ENCODE data around the gene KRTAP3-2. TPM values are rescaled to one million over a fixed set of nuclear protein-coding genes. Genes with fewer than 3 reads are reported as not detected.
"Not testable (repeated sequence)": the region's sequence is repeated elsewhere in the genome, so short reads cannot be mapped to it uniquely, and the experiment has no call there.

The KRTAP3-2 gene
- total RNA-seq, result not detected

- H3K27ac Mint-ChIP-seq; DNase-seq; H3K4me1 Mint-ChIP-seq; H3K9me3 Mint-ChIP-seq; CTCF ChIA-PET; H3K4me3 Mint-ChIP-seq; POLR2A ChIA-PET; H3K36me3 Mint-ChIP-seq (ENCODE audit: low read depth): not testable (repeated sequence)
- peaks cover 29% of the 10 kb centered on the region for H3K27me3 Mint-ChIP-seq
Observed at GRCh38 chr17:40999563-40999962, at the start of gene KRTAP3-2. Gene KRTAP3-2 (minus strand): TSS chr17:40999906. CDS start chr17:40999853, 53 bp downstream.

DNA sequence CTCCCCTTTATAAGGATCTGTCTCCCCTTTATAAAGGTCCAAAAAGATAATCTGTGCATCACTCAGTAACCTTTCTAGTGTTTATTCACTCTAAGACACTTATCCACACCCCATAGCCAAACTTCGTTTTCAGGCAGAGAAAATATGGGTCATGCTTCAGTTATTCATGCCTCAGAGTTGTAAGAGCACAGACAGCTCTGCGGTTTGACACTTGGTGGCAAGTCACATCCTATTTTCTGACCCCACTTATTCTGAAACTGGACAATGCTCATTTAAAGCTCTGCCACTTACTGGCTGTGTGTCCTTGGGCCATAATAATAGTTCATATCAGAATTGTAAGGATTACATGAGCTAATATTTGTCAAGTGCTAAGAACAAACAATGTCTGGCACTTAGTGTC lies 49.4 kb upstream of the KRTAP3-2 start:
- H3K27ac Mint-ChIP-seq, result no peak overlapping the region
- peaks cover 26% of the 10 kb centered on the region for H3K27me3 Mint-ChIP-seq
- CTCF ChIA-PET, result no interaction called here
- no peaks in the 10 kb centered on the region for H3K4me1 Mint-ChIP-seq
- H3K9me3 Mint-ChIP-seq, result no peaks in the 10 kb centered on the region
- POLR2A ChIA-PET, result no interaction called here
- no peak for DNase-seq
- no peak overlapping the region for H3K4me3 Mint-ChIP-seq
- H3K36me3 Mint-ChIP-seq (ENCODE audit: low read depth), result no peaks in the 10 kb centered on the region

DNA sequence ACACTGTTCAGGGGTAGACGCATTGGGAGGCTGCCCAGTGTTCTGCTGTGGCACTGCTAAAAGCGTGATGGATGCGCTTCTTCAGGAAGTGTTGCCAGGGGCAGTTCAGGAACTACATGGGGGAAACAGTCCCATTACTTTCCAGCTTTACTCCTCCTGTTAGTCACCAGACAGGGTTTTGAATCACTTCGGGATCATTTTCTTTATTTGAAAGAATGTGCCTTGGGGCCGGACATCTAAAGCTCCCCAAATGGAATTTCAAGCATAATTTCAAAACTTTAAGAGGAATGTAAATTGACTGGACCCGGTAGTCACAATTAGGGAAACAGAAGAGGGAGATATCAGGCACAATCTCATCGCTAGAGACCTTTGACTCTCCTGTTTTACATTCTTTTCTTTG lies 48.7 kb upstream of the KRTAP3-2 start:
- Mint-ChIP-seq H3K27me3 (peaks cover 24% of the 10 kb centered on the region), H3K4me3 (no peak overlapping the region), H3K27ac (no peak overlapping the region), H3K9me3 (no peaks in the 10 kb centered on the region), H3K36me3 (ENCODE audit: low read depth) (no peaks in the 10 kb centered on the region), H3K4me1 (no peaks in the 10 kb centered on the region)
- POLR2A ChIA-PET, result no interaction called here
- no peak for DNase-seq
- CTCF ChIA-PET, result interaction anchor here (1.5 kb wide), 1 partner anchor 23 kb away, joined by 3 read pairs; no protein-coding TSS in a partner anchor

DNA sequence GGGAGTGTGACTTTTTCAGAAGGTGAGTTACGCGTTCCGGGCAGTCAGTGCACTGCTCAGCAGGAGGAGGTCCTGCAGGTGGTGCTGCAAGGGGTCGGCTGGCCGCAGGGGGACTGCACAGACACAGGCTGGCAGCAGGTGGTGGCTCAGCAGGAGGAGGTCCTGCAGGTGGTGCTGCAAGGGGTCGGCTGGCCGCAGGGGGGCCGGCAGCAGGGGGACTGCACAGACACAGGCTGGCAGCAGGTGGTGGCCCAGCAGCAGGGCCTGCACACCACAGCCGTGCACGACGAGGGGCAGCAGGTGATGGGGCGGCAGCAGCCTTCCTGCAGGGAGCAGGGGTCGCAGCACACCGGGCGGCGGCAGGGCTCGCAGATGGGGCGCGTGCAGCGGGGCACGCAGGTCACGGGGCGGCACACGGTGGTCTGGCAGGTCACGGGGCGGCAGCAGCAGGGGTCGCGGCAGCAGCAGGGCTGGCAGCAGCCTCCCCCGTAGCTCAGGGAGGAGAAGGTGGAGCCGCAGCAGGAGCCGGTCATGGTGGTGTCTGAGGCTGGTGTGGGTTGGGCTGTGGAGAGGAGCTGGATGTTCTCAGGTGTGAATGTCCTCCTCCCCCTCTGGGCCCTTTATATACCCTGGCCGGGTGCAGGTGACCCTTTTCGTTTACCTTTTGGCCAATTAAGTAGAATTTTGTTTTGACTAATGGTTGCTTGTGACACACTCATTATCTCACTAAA lies 47.2 kb upstream of the KRTAP3-2 start, which contains the start of gene KRTAP2-1:
Gene KRTAP2-1 (minus strand): TSS at position 582 of the 731 bp plus-strand sequence. CDS start 49 bp downstream, at position 533.
- H3K9me3 Mint-ChIP-seq; H3K4me1 Mint-ChIP-seq; H3K36me3 Mint-ChIP-seq (ENCODE audit: low read depth); CTCF ChIA-PET; DNase-seq; H3K4me3 Mint-ChIP-seq; POLR2A ChIA-PET; H3K27ac Mint-ChIP-seq: not testable (repeated sequence)
- peaks cover 15% of the 10 kb centered on the region for H3K27me3 Mint-ChIP-seq

DNA sequence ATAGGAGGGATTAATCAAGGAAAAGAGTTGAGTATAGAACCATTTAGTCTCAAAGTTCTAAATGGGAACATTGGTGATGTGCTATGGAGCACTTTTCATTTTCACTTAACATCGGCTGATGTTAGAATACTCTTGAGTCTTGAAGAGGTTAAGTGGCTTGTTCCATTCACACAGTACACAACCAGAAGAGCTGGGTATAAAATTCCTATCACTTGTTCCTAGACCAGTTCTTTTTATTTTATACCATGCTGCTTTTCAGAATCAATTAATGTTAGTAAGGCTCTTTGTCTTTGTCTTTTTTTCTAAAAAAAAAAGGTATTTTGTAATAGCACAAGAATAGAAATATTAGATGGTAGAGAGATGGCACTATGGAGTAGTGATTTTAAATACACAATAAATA lies 43.2 kb upstream of the KRTAP3-2 start:
- H3K4me3 Mint-ChIP-seq, result no peak overlapping the region
- H3K9me3 Mint-ChIP-seq, result peaks cover 4% of the 10 kb centered on the region
- POLR2A ChIA-PET, result no interaction called here
- peaks cover 22% of the 10 kb centered on the region for H3K27me3 Mint-ChIP-seq
- H3K27ac Mint-ChIP-seq, result no peak overlapping the region
- H3K36me3 Mint-ChIP-seq (ENCODE audit: low read depth), result no peaks in the 10 kb centered on the region
- DNase-seq, result no peak
- H3K4me1 Mint-ChIP-seq, result no peaks in the 10 kb centered on the region
- CTCF ChIA-PET, result no interaction called here

DNA sequence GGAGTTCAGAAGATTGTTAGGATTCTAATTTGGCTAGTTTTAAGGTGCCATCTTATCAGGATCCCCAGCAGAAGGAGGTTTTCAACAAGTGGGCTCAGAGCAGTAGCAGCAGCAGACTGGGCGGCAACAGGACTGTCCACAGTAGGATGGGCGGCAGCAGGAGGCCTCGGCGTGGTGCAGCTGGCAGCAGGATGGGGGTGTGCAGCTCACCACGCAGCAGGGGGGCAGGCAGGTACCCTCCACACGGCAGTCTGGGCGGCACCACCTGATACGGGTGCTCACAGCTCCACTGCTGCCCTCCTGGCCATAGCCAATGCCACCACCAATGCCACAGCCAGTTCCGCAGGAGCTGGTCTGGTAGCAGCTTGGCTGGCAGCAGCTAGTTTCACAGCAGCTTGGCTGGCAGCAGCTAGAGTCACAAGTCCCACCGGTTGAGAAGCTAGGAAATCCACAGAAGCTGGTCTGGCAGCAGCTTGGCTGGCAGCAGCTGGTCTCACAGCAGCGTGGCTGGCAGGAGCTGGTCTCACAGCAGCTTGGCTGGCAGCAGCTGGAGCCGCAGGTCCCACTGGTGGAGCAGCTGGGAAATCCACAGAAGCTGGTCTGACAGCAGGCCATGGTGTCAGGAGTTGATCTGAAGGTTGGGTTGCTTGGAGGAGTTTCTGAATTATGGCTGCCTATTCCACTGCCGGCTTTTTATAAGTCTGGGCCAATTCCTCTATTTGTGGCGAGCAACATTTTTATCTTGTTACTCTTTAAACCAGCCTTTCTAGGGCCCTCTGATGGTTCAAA lies 41.3 kb upstream of the KRTAP3-2 start, which contains the start of gene KRTAP1-1:
Gene KRTAP1-1 (minus strand): TSS at position 668 of the 789 bp plus-strand sequence. CDS start 53 bp downstream, at position 615.
- CTCF ChIA-PET; H3K27ac Mint-ChIP-seq; DNase-seq; H3K9me3 Mint-ChIP-seq; POLR2A ChIA-PET; H3K4me3 Mint-ChIP-seq; H3K4me1 Mint-ChIP-seq; H3K36me3 Mint-ChIP-seq (ENCODE audit: low read depth): not testable (repeated sequence)
- H3K27me3 Mint-ChIP-seq, result peaks cover 20% of the 10 kb centered on the region

GRCh38 chr17:41037853-41038350 lies 38.2 kb upstream of the KRTAP3-2 start:
- DNase-seq, result no peak
- H3K9me3 Mint-ChIP-seq, result peaks cover 4% of the 10 kb centered on the region
- peaks cover 14% of the 10 kb centered on the region for H3K27me3 Mint-ChIP-seq
- CTCF ChIA-PET, result no interaction called here
- H3K27ac Mint-ChIP-seq, result no peak overlapping the region
- POLR2A ChIA-PET, result no interaction called here
- no peaks in the 10 kb centered on the region for H3K36me3 Mint-ChIP-seq (ENCODE audit: low read depth)
- no peak overlapping the region for H3K4me3 Mint-ChIP-seq
- H3K4me1 Mint-ChIP-seq, result no peaks in the 10 kb centered on the region

DNA sequence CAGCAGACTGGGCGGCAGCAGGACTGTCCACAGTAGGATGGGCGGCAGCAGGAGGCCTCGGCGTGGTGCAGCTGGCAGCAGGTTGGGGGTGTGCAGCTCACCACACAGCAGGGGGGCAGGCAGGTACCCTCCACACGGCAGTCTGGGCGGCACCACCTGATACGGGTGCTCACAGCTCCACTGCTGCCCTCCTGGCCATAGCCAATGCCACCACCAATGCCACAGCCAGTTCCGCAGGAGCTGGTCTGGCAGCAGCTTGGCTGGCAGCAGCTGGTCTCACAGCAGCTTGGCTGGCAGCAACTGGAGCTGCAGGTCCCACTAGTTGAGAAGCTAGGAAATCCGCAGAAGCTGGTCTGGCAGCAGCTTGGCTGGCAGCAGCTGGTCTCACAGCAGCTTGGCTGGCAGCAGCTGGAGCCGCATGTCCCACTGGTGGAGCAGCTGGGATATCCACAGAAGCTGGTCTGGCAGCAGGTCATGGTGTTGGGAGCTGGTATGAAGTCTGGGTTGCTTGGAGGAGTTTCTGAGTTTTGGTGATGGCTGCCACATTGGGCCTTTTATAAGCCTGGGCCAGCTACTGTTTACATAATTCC lies 34.7 kb upstream of the KRTAP3-2 start, which contains the start of gene KRTAP1-3:
Gene KRTAP1-3 (minus strand): TSS at position 529 of the 590 bp plus-strand sequence. CDS start 53 bp downstream, at position 476.
- H3K27ac Mint-ChIP-seq; H3K4me1 Mint-ChIP-seq; CTCF ChIA-PET; POLR2A ChIA-PET; H3K36me3 Mint-ChIP-seq (ENCODE audit: low read depth); H3K9me3 Mint-ChIP-seq; DNase-seq; H3K4me3 Mint-ChIP-seq: not testable (repeated sequence)
- H3K27me3 Mint-ChIP-seq, result peaks cover 21% of the 10 kb centered on the region

DNA sequence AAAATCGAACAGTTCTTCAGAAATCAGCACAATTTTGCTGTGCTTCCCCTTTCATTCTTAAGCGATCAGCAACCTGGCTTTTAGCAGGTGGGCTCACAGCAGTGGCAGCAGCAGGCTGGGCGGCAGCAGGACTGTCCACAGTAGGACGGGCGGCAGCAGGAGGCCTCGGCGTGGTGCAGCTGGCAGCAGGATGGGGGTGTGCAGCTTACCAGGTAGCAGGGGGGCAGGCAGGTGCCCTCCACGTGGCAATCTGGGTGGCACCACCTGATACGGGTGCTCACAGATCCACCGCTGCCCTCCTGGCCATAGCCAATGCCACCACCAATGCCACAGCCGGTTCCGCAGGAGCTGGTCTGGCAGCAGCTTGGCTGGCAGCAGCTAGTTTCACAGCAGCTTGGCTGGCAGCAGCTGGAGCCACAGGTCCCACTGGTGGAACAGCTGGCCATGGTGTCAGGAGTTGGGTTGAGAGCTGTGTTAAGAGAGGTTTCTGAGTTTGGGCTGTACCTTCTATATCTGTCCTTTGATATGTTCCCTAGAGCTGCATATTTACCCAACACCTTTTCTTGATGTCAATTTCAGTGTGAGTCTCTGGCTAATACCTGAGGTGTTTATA lies 30.0 kb upstream of the KRTAP3-2 start, which contains the start of gene KRTAP1-4:
Gene KRTAP1-4 (minus strand): TSS at position 563 of the 613 bp plus-strand sequence. CDS start 117 bp downstream, at position 446.
- Mint-ChIP-seq H3K4me1 (no peaks in the 10 kb centered on the region), H3K27ac (no peak within 1 kb of the TSS), H3K36me3 (ENCODE audit: low read depth) (no peaks in the 10 kb centered on the region), H3K4me3 (no peak within 1 kb of the TSS), H3K27me3 (peaks cover 10% of the 10 kb centered on the region), H3K9me3 (no peaks in the 10 kb centered on the region)
- CTCF ChIA-PET, result no interaction called here
- no peak for DNase-seq
- POLR2A ChIA-PET, result no interaction called here

GRCh38 chr17:41026715-41027471 lies 27.2 kb upstream of the KRTAP3-2 start, which contains the start of gene KRTAP1-5:
Gene KRTAP1-5 (minus strand): TSS chr17:41027208. CDS start chr17:41027155, 53 bp downstream.
- POLR2A ChIA-PET, result no interaction called here

GRCh38 chr17:41024697-41025096 lies 25.0 kb upstream of the KRTAP3-2 start:
- no peak overlapping the region for H3K27ac Mint-ChIP-seq
- POLR2A ChIA-PET, result no interaction called here
- CTCF ChIA-PET, result no interaction called here

More at GRCh38 chr17:41026715-41027471, 27.2 kb upstream of the KRTAP3-2 start, which contains the start of gene KRTAP1-5:
- Mint-ChIP-seq H3K4me1 (no peaks in the 10 kb centered on the region), H3K27ac (no peak within 1 kb of the TSS), H3K9me3 (no peaks in the 10 kb centered on the region), H3K4me3 (no peak within 1 kb of the TSS), H3K36me3 (ENCODE audit: low read depth) (no peaks in the 10 kb centered on the region), H3K27me3 (peaks cover 12% of the 10 kb centered on the region)
- CTCF ChIA-PET, result no interaction called here
- no peak for DNase-seq

GRCh38 chr17:41020336-41020735 lies 20.6 kb upstream of the KRTAP3-2 start:
- DNase-seq, result no peak
- Mint-ChIP-seq H3K4me1 (no peaks in the 10 kb centered on the region), H3K9me3 (no peaks in the 10 kb centered on the region), H3K4me3 (no peak overlapping the region), H3K27me3 (peaks cover 4% of the 10 kb centered on the region), H3K36me3 (ENCODE audit: low read depth) (no peaks in the 10 kb centered on the region), H3K27ac (no peak overlapping the region)
- ChIA-PET POLR2A (no interaction called here), CTCF (no interaction called here)

More at GRCh38 chr17:41024697-41025096, 25.0 kb upstream of the KRTAP3-2 start:
- Mint-ChIP-seq H3K36me3 (ENCODE audit: low read depth) (no peaks in the 10 kb centered on the region), H3K27me3 (peaks cover 2% of the 10 kb centered on the region), H3K4me3 (no peak overlapping the region), H3K9me3 (no peaks in the 10 kb centered on the region), H3K4me1 (no peaks in the 10 kb centered on the region)
- DNase-seq, result no peak

All from activated CD4-positive, alpha-beta memory T cell treated with anti-CD3 and anti-CD28 coated beads, Interleukin-2, amount 10 ng/mL, durations not matched to agents 7 days and 5 days (primary cell).